Activated T-cell treated with anti-CD3 and anti-CD28 coated beads for 48 hours (primary cell): Measurements from ENCODE around the gene SRSF12.

ENCODE experiments used
- DNase-seq: peaks from one replicate; pipeline ENCODE4 v3.0.0-alpha.2; 2020; ENCODE audit warnings: low read depth

The SRSF12 gene

GRCh38 chr6:89117211-89118108 lies at the start of gene SRSF12:
Gene SRSF12 (minus strand): TSS chr6:89118071. CDS start chr6:89117887, 184 bp downstream.
- peak; percentile 31 for DNase-seq

GRCh38 chr6:89162047-89162371 lies 44.1 kb upstream of the SRSF12 start:
- no peak for DNase-seq

- DNase-seq, result no peak
Observed at GRCh38 chr6:89161326-89162046, 43.6 kb upstream of the SRSF12 start.

GRCh38 chr6:89160331-89161092 lies 42.6 kb upstream of the SRSF12 start:
- no peak for DNase-seq

- no peak for DNase-seq
Observed at GRCh38 chr6:89154131-89154530, 36.3 kb upstream of the SRSF12 start.

- peak; percentile 42 for DNase-seq
Observed at GRCh38 chr6:89148016-89148750, 30.3 kb upstream of the SRSF12 start.

GRCh38 chr6:89146718-89147700 lies 29.1 kb upstream of the SRSF12 start:
- DNase-seq, result peak; percentile 40

- DNase-seq, result peak; percentile 73
Observed at GRCh38 chr6:89145956-89146717, 28.3 kb upstream of the SRSF12 start, which contains the start of gene PM20D2. Gene PM20D2 (plus strand): TSS chr6:89146055. CDS start chr6:89146145, 90 bp downstream.

GRCh38 chr6:89145091-89145955 lies 27.5 kb upstream of the SRSF12 start:
- no peak for DNase-seq

GRCh38 chr6:89144354-89144906 lies 26.6 kb upstream of the SRSF12 start:
- DNase-seq, result no peak

- DNase-seq, result no peak
Observed at GRCh38 chr6:89140347-89141156, 22.7 kb upstream of the SRSF12 start.

- no peak for DNase-seq
Observed at GRCh38 chr6:89139509-89140346, 21.9 kb upstream of the SRSF12 start.

GRCh38 chr6:89138173-89138572 lies 20.3 kb upstream of the SRSF12 start:
- DNase-seq, result no peak

GRCh38 chr6:89134723-89135122 lies 16.9 kb upstream of the SRSF12 start:
- DNase-seq, result no peak

- DNase-seq, result no peak
Observed at GRCh38 chr6:89133981-89134380, 16.1 kb upstream of the SRSF12 start.

- no peak for DNase-seq
Observed at GRCh38 chr6:89132057-89132456, 14.2 kb upstream of the SRSF12 start.

- no peak for DNase-seq
Observed at GRCh38 chr6:89131599-89131998, 13.7 kb upstream of the SRSF12 start.
